HG03378 (cell line): ENCODE data around the gene KAZALD1.

Source experiments
- ATAC-seq: cut with Tn5 transposase; IDR thresholded peaks from one replicate; pipeline ENCODE4 v1.9.1; 2021; ENCODE audit warnings: mild to moderate bottlenecking, moderate library complexity; ENCODE audit not compliant: unreplicated experiment

Gene KAZALD1

GRCh38 chr10:101047961-101048892 lies 13.6 kb upstream of the KAZALD1 start:
- ATAC-seq = no peak

GRCh38 chr10:101050208-101051069 lies 11.3 kb upstream of the KAZALD1 start:
- ATAC-seq = no peak

GRCh38 chr10:101052285-101052684 lies 9.5 kb upstream of the KAZALD1 start:
- ATAC-seq = no peak

- ATAC-seq = no peak
These were observed 8.3 kb upstream of the KAZALD1 start for GRCh38 chr10:101053516-101053915.

GRCh38 chr10:101054351-101054750 lies 7.4 kb upstream of the KAZALD1 start:
- no peak for ATAC-seq

GRCh38 chr10:101054876-101055275 lies 6.9 kb upstream of the KAZALD1 start:
- ATAC-seq = no peak

- no peak for ATAC-seq
These were observed 6.4 kb upstream of the KAZALD1 start for GRCh38 chr10:101055411-101055810.

- ATAC-seq = no peak
These were observed 5.2 kb upstream of the KAZALD1 start for GRCh38 chr10:101056365-101057151.

GRCh38 chr10:101060036-101060950 lies 1.5 kb upstream of the KAZALD1 start:
- ATAC-seq = peak; percentile 45

- ATAC-seq = peak; percentile 48
These were observed 702 bp upstream of the KAZALD1 start for GRCh38 chr10:101060951-101061623.

GRCh38 chr10:101062232-101063049 lies 652 bp downstream of the KAZALD1 start:
- no peak for ATAC-seq

GRCh38 chr10:101063050-101063525 lies 1.3 kb downstream of the KAZALD1 start:
- ATAC-seq = no peak

- ATAC-seq = no peak
These were observed 2.0 kb downstream of the KAZALD1 start for GRCh38 chr10:101063548-101064414.

- no peak for ATAC-seq
These were observed 2.7 kb downstream of the KAZALD1 start for GRCh38 chr10:101064415-101065030.

GRCh38 chr10:101065481-101066145 lies 3.8 kb downstream of the KAZALD1 start:
- no peak for ATAC-seq

GRCh38 chr10:101066146-101066895 lies 4.5 kb downstream of the KAZALD1 start:
- ATAC-seq = no peak
